ENCODE results near the gene SPNS2.

SPNS2 gene

GRCh38 chr17:4498461-4499397 lies at the start of gene SPNS2:
Gene SPNS2, plus strand, starts transcription at chr17:4498881. Its CDS starts 167 bp downstream, at chr17:4499048.
- no peak for DNase-seq

- DNase-seq, result no peak
These were observed 48.9 kb upstream of the SPNS2 start for GRCh38 chr17:4449736-4450135.

- no peak for DNase-seq
These were observed 47.9 kb upstream of the SPNS2 start for GRCh38 chr17:4450710-4451316.

GRCh38 chr17:4453812-4454591 lies 44.7 kb upstream of the SPNS2 start:
- DNase-seq, result no peak

GRCh38 chr17:4460661-4461060 lies 38.0 kb upstream of the SPNS2 start:
- no peak for DNase-seq

GRCh38 chr17:4463818-4464476 lies 34.7 kb upstream of the SPNS2 start:
- no peak for DNase-seq

GRCh38 chr17:4465786-4466185 lies 32.9 kb upstream of the SPNS2 start:
- no peak for DNase-seq

- DNase-seq, result no peak
These were observed 31.4 kb upstream of the SPNS2 start for GRCh38 chr17:4467287-4467686.

- no peak for DNase-seq
These were observed 29.1 kb upstream of the SPNS2 start for GRCh38 chr17:4469552-4469951.

GRCh38 chr17:4472286-4472685 lies 26.4 kb upstream of the SPNS2 start:
- no peak for DNase-seq

- DNase-seq, result no peak
These were observed 24.6 kb upstream of the SPNS2 start for GRCh38 chr17:4474093-4474492.

GRCh38 chr17:4475001-4475400 lies 23.7 kb upstream of the SPNS2 start:
- no peak for DNase-seq

GRCh38 chr17:4475463-4475862 lies 23.2 kb upstream of the SPNS2 start:
- DNase-seq, result no peak

- DNase-seq, result no peak
These were observed 22.7 kb upstream of the SPNS2 start for GRCh38 chr17:4476017-4476416.

- no peak for DNase-seq
These were observed 22.1 kb upstream of the SPNS2 start for GRCh38 chr17:4476511-4477070.

GRCh38 chr17:4477255-4477791 lies 21.4 kb upstream of the SPNS2 start:
- DNase-seq, result no peak

- no peak for DNase-seq
These were observed 20.3 kb upstream of the SPNS2 start for GRCh38 chr17:4478318-4478830.

- DNase-seq, result no peak
These were observed 19.2 kb upstream of the SPNS2 start for GRCh38 chr17:4479340-4479981.

- DNase-seq, result no peak
These were observed 18.5 kb upstream of the SPNS2 start for GRCh38 chr17:4479982-4480751.

Data from NCI-H524 treated with DMSO at 0.1 percent for 48 hours (cell line).